Liver (tissue), 9 donors: Measurements from ENCODE around the gene IQCE. TPM values are rescaled to one million over a fixed set of nuclear protein-coding genes. Genes with fewer than 3 reads are reported as not detected.

Experiments used
- DNase-seq: peaks from one replicate; pipeline ENCODE4 v3.0.0-alpha.2; 2017; ENCODE audit warnings: low spot score
- H3K27ac ChIP-seq, 2 donors: one replicate each; pipeline ENCODE4 v1.7.0; 2013; ENCODE audit warnings: inconsistent platforms in 2 of 2, low read length in 2 of 2, control low read depth in 1 of 2, low read depth in 1 of 2, mild to moderate bottlenecking in 1 of 2
- H3K27me3 ChIP-seq, 4 donors: one replicate each; pipeline versions ENCODE4 v1.6.1 to v1.7.0; 2013; ENCODE audit warnings: low read length in 3 of 4, inconsistent platforms in 1 of 4, mild to moderate bottlenecking in 1 of 4, moderate library complexity in 1 of 4; ENCODE audit not compliant: control insufficient read depth in 4 of 4, insufficient read depth in 4 of 4
- H3K36me3 ChIP-seq, 4 donors: one replicate each; pipeline versions ENCODE4 v1.6.1 to v1.7.0; 2013; ENCODE audit warnings: low read length in 3 of 4, mild to moderate bottlenecking in 3 of 4, low read depth in 1 of 4, moderate library complexity in 1 of 4; ENCODE audit not compliant: control insufficient read depth in 4 of 4, insufficient read depth in 3 of 4
- H3K4me1 ChIP-seq, 4 donors: one replicate each; pipeline versions ENCODE4 v1.6.1 to v1.7.0; 2013; ENCODE audit warnings: low read length in 3 of 4, mild to moderate bottlenecking in 3 of 4, moderate library complexity in 1 of 4; ENCODE audit not compliant: control insufficient read depth in 4 of 4, insufficient read depth in 4 of 4
- H3K4me3 ChIP-seq, 3 donors: one replicate each; pipeline versions ENCODE4 v1.6.1 to v1.7.0; 2013; ENCODE audit warnings: low read length in 3 of 3, control low read depth in 1 of 3, low read depth in 1 of 3, mild to moderate bottlenecking in 1 of 3
- H3K9ac ChIP-seq, 2 donors: one replicate each; pipeline ENCODE4 v1.7.0; 2013; ENCODE audit warnings: low read length in 2 of 2, mild to moderate bottlenecking in 2 of 2, moderate library complexity in 2 of 2, control low read depth in 1 of 2, low read depth in 1 of 2
- H3K9me3 ChIP-seq, 4 donors: one replicate each; pipeline versions ENCODE4 v1.6.1 to v1.7.0; 2013; ENCODE audit warnings: low read length in 3 of 4; ENCODE audit not compliant: control insufficient read depth in 4 of 4
- ATF3 ChIP-seq: IDR thresholded peaks from 2 replicates; pipeline ENCODE4 v1.6.1; 2016; ENCODE audit warnings: antibody characterized with exemption
- CTCF ChIP-seq: fragments of 150-350 bp; IDR thresholded peaks from 2 replicates; pipeline ENCODE4 v1.5.1; 2017; ENCODE audit warnings: improper control_type of control experiment, low read depth, low read length; ENCODE audit not compliant: missing input control
- HNF4A ChIP-seq, 2 donors: conservative IDR thresholded peaks; 2 replicates each; pipeline ENCODE4 v1.6.1; 2016; ENCODE audit warnings: antibody characterized with exemption in 2 of 2, mild to moderate bottlenecking in 2 of 2
- HNF4G ChIP-seq: IDR thresholded peaks from 2 replicates; pipeline ENCODE4 v1.6.1; 2016; ENCODE audit warnings: antibody characterized with exemption
- NR2F2 ChIP-seq: IDR thresholded peaks from 2 replicates; pipeline ENCODE4 v1.6.1; 2016; ENCODE audit warnings: antibody characterized with exemption
- WGBS: extraction: QIAGEN DNeasy Blood & Tissue Kit; methylation state at CpG from one replicate; pipeline ENCODE4 v1.1.7; 2013; 5-methylcytosine and 5-hydroxymethylcytosine counted together
- polyA plus RNA-seq, 2 donors: library from polyadenylated mRNA; stranded (reverse) in 1 of 2; unstranded in 1 of 2; fragments of 200-250 nt in 1 of 2; fragments of >200 nt in 1 of 2; fragmentation: Nextera tagmentation in 1 of 2; extraction: Ambion mirVana in 1 of 2; gene quantifications; one replicate each; pipeline versions ENCODE4 v1.2.1 to v1.2.3, GENCODE V29; 2013 to 2015
- total RNA-seq, 2 donors: library from RNA; depleted of rRNA; stranded (reverse); fragments of >200 nt; gene quantifications; one replicate each; pipeline ENCODE4 v1.2.3, GENCODE V29; 2014
- TF ChIP-seq, protein P1 (sequence below): IDR thresholded peaks from 2 replicates; pipeline ENCODE4 v1.6.1; 2016; ENCODE audit warnings: antibody characterized with exemption
- donor health status: healthy.
- donor health status: healthy.
- donor health status: healthy.
- donor health status: healthy.
- donor health status: healthy.

The IQCE gene
- total and polyA plus RNA-seq, 4 donors, result 2.1 to 5.9 (median 3.6) TPM

GRCh38 chr7:2626498-2627117 lies 67.8 kb downstream of the IQCE start:
- no peaks in the 10 kb centered on the region for H3K9me3 ChIP-seq
- no peaks in the 10 kb centered on the region for H3K27me3 ChIP-seq
- no peaks in the 10 kb centered on the region for H3K36me3 ChIP-seq
- H3K4me1 ChIP-seq, result peaks cover 12 to 38% (median 26%) of the 10 kb centered on the region in 4 donors
- TF ChIP-seq NR2F2 (peak; percentile 42), CTCF (no peak)
- DNase-seq, result no peak
- H3K4me3 ChIP-seq, result no peak overlapping the region
- H3K9ac ChIP-seq, result no peak overlapping the region
- H3K27ac ChIP-seq, result no peak overlapping the region
- WGBS, result 88% methylated on average over 20 of the region's 20 CpGs

DNA sequence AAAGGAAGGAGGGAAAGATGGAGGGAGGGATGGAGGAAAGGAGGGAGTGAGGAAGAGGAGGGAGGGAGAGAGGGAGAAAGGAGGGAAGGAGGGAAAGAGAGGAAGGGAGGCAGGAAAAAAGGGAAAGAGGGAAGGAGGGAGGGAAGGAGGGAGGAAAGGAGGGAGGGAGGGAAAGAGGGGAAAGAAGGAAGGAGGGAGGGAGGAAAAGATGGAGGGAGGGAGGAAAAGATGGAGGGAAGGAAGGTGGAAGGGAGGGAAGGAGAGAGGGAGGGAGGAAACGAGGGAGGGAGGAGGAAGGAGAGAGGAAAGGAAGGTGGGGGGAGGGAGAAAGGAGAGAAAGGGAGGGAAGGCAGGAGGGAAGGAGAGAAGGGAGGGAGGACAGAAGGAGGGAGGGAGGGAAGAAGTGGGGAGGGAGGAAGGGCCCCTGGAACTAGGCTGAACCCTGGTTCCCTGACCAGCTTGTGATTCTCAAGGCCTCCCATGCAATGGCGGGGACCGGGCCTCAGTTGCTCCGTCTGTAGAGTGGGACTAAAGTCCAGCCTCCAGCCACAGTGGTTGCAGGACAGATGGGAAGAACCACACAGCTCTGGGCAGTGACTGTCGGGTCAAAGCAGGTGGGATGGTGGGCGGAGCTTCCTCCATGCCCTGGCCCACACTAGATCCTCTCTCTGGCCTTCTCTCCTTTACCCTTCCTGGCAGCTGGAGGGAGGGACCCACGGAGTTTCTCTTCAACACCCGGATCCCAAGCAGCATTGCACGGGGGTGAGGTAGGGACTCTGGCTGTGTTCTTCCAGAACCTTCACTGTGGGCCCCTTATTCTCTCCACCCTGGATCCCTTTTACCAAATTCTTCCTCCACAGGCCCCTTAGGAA lies 68.7 kb downstream of the IQCE start:
- no peak overlapping the region for H3K4me3 ChIP-seq
- H3K9me3 ChIP-seq, result no peaks in the 10 kb centered on the region
- H3K27ac ChIP-seq, result no peak overlapping the region
- no peak for TF ChIP-seq NR2F2
- no peak for DNase-seq
- no peaks in the 10 kb centered on the region for H3K27me3 ChIP-seq
- 90% methylated on average over 9 of the region's 9 CpGs for WGBS
- no peaks in the 10 kb centered on the region for H3K36me3 ChIP-seq
- H3K9ac ChIP-seq, result no peak overlapping the region
- peaks cover 12 to 36% (median 25%) of the 10 kb centered on the region in 4 donors for H3K4me1 ChIP-seq

- H3K27ac ChIP-seq, result no peak overlapping the region
- H3K36me3 ChIP-seq, result no peaks in the 10 kb centered on the region
- H3K4me1 ChIP-seq, result peaks cover 10 to 36% (median 27%) of the 10 kb centered on the region in 4 donors
- 85% methylated on average over 12 of the region's 12 CpGs for WGBS
- H3K9me3 ChIP-seq, result no peaks in the 10 kb centered on the region
- no peak overlapping the region for H3K4me3 ChIP-seq
- DNase-seq, result no peak
- no peaks in the 10 kb centered on the region for H3K27me3 ChIP-seq
- TF ChIP-seq ATF3, result no peak
- H3K9ac ChIP-seq, result no peak overlapping the region
These were observed 69.3 kb downstream of the IQCE start for GRCh38 chr7:2628130-2628482.

DNA sequence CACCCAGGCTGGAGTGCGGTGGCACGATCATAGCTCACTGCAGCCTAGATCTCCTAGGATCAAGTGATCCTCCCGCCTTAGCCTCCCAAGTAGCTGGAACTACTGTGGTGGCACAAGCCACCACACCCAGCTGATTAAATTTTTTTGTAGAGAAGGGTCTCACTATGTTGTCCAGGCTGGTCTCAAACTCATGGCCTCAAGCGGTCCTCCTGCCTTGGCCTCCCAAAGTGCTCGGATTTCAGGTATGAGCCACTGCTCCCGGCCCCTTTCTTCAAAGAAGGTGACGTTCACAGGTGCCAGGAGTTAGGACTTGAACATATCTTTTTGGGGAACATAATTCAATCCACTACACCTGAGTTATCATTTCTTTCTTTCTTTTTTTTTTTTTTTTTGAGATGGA lies 70.1 kb downstream of the IQCE start:
- no peaks in the 10 kb centered on the region for H3K9me3 ChIP-seq
- no peak for DNase-seq
- no peaks in the 10 kb centered on the region for H3K27me3 ChIP-seq
- H3K9ac ChIP-seq, result no peak overlapping the region
- H3K36me3 ChIP-seq, result no peaks in the 10 kb centered on the region
- peaks cover 10 to 40% (median 26%) of the 10 kb centered on the region in 4 donors for H3K4me1 ChIP-seq
- H3K27ac ChIP-seq, result peak overlapping the region in 1 of 2 donors; percentile 99
- no peak for TF ChIP-seq HNF4A (conservative IDR thresholded peaks at IDR 0.05)
- TF ChIP-seq, protein P1, sequence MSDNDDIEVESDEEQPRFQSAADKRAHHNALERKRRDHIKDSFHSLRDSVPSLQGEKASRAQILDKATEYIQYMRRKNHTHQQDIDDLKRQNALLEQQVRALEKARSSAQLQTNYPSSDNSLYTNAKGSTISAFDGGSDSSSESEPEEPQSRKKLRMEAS, result no peak
- no peak for TF ChIP-seq HNF4G
- no peak overlapping the region for H3K4me3 ChIP-seq
- 95% methylated on average over 7 of the region's 7 CpGs for WGBS
